Peyer's patch (tissue), 4 donors: ENCODE measurements around the gene ITM2C.

Experiments used
- POLR2A ChIP-seq, 2 donors: fragments of 450-650 bp; IDR thresholded peaks; one replicate each; pipeline ENCODE4 v1.5.1; 2017; ENCODE audit warnings: antibody characterized with exemption in 2 of 2, mild to moderate bottlenecking in 2 of 2, moderate library complexity in 2 of 2
- TF ChIP-seq, protein P1 (sequence below), 6 experiments: fragments of 450-650 bp in 4 of 6; fragments of 200-600 bp in 2 of 6; sonication (generic) in 1 of 6; IDR thresholded peaks; one replicate each; pipeline ENCODE4 v1.5.1; 2017 to 2019; ENCODE audit warnings: antibody characterized with exemption in 6 of 6, mild to moderate bottlenecking in 3 of 6, moderate library complexity in 1 of 6

DNA sequence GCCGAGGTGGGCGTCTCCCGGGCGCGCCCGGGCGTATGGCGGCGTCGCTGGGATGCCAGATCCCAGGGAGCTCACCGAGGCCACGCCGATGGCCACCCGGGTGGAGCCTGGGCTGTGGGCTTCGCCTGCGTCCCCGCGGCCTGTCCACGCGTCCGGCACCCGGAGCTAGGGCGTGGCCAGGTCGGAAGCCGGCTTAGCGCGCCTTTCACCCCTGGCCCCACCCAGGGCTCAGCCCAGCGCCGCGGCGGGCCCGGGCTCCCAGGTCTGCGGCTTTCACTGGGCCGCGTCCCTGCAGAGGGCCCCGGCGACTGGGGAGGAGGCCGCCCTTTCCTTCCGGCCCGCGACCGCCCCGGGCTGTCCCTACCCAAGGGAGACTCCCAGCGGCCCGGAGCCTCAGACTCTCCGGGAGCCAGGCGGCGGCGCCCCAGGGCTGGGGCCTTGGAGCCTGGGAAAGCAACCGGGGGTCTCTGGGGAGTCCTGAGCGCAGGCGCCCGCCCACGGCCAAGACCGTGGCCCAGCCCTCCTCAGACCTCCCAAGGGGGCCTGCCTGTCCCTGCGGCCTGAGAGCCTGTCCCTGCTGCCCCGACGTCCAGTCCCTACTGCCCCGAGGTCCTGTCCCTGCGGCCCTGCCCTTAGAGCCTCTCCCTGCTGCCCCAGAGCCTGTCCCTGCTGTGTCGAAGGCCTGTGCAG lies 36.3 kb upstream of the ITM2C start:
- TF ChIP-seq, protein P1, sequence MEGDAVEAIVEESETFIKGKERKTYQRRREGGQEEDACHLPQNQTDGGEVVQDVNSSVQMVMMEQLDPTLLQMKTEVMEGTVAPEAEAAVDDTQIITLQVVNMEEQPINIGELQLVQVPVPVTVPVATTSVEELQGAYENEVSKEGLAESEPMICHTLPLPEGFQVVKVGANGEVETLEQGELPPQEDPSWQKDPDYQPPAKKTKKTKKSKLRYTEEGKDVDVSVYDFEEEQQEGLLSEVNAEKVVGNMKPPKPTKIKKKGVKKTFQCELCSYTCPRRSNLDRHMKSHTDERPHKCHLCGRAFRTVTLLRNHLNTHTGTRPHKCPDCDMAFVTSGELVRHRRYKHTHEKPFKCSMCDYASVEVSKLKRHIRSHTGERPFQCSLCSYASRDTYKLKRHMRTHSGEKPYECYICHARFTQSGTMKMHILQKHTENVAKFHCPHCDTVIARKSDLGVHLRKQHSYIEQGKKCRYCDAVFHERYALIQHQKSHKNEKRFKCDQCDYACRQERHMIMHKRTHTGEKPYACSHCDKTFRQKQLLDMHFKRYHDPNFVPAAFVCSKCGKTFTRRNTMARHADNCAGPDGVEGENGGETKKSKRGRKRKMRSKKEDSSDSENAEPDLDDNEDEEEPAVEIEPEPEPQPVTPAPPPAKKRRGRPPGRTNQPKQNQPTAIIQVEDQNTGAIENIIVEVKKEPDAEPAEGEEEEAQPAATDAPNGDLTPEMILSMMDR (IDR thresholded peaks at IDR 0.05), result no peak
- TF ChIP-seq POLR2A (IDR thresholded peaks at IDR 0.05), result no peak
